B cell (primary cell): Measurements from ENCODE around the gene NGEF. TPM values are rescaled to one million over a fixed set of nuclear protein-coding genes. Genes with fewer than 3 reads are reported as not detected.
"Not testable (repeated sequence)": the region's sequence is repeated elsewhere in the genome, so short reads cannot be mapped to it uniquely, and the experiment has no call there.

Experiments used
- ATAC-seq: fragments of 200-7000 bp; cut with Tn5 transposase; one replicate; pipeline ENCODE4 v1.10.0; 2021; ENCODE audit warnings: low read depth, mild to moderate bottlenecking, moderate number of reproducible peaks, moderate library complexity
- CTCF ChIA-PET: fragments of 350-600 bp; sonication (Branson Sonifier 250); formaldehyde crosslinking; loops from one replicate; lab custom pipeline; 2021; ENCODE audit warnings: antibody characterized with exemption, inconsistent platforms; lab: Charles Lee
- POLR2A ChIA-PET: fragments of 350-600 bp; sonication (Branson Sonifier 250); formaldehyde crosslinking; loops from one replicate; lab custom pipeline; 2021; ENCODE audit warnings: antibody characterized with exemption; lab: Charles Lee
- DNase-seq: peaks from one replicate; pipeline ENCODE4 v3.0.0; 2013
- H2AFZ ChIP-seq: 2 replicates; pipeline ENCODE4 v1.6.1; 2012; ENCODE audit warnings: mild to moderate bottlenecking, low read depth, low read length; ENCODE audit not compliant: insufficient read depth, poor library complexity, severe bottlenecking
- H3K27ac ChIP-seq, 2 donors: 1 replicate in 1 of 2; 2 replicates in 1 of 2; pipeline ENCODE4 v1.5.1; 2012 to 2013; ENCODE audit warnings: low read length in 2 of 2, mild to moderate bottlenecking in 2 of 2, moderate library complexity in 1 of 2
- H3K27me3 ChIP-seq, 4 experiments: fragments of 200-600 bp in 1 of 4; sonication (generic) in 1 of 4; replicated peaks in 1 of 4; 1 replicate in 2 of 4; 2 replicates in 2 of 4; pipeline versions ENCODE4 v1.6.1 to v1.7.0; 2013 to 2016; ENCODE audit warnings: low read length in 3 of 4, mild to moderate bottlenecking in 2 of 4, mixed read lengths in 1 of 4, moderate library complexity in 1 of 4; ENCODE audit not compliant: insufficient read depth in 4 of 4, control insufficient read depth in 3 of 4; ENCODE audit errors: control extremely low read depth in 1 of 4
- H3K36me3 ChIP-seq, 2 experiments: replicated peaks in 1 of 2; 1 replicate in 1 of 2; 2 replicates in 1 of 2; pipeline versions ENCODE4 v1.6.1 to v1.7.1; 2013; ENCODE audit warnings: low read length in 1 of 2; ENCODE audit not compliant: insufficient read depth in 2 of 2, control insufficient read depth in 1 of 2; ENCODE audit errors: control extremely low read depth in 1 of 2, extremely low read depth in 1 of 2
- H3K4me1 ChIP-seq, 2 donors: fragments of 200-600 bp in 1 of 2; sonication (generic) in 1 of 2; 1 replicate in 1 of 2; 2 replicates in 1 of 2; pipeline versions ENCODE4 v1.5.1 to v1.6.1; 2013 to 2017; ENCODE audit warnings: low read length in 2 of 2; ENCODE audit not compliant: control insufficient read depth in 2 of 2, insufficient read depth in 2 of 2
- H3K4me2 ChIP-seq: replicated peaks from 2 replicates; pipeline ENCODE3; 2012; ENCODE audit warnings: mild to moderate bottlenecking, low read depth, low read length; ENCODE audit not compliant: poor library complexity, severe bottlenecking
- H3K4me3 ChIP-seq, 5 experiments: fragments of 200-600 bp in 1 of 5; sonication (generic) in 1 of 5; 1 replicate in 3 of 5; 2 replicates in 2 of 5; pipeline versions ENCODE4 v1.5.1 to v1.7.0; 2011 to 2016; ENCODE audit warnings: low read length in 4 of 5, mild to moderate bottlenecking in 4 of 5, low read depth in 2 of 5, control low read depth in 1 of 5, moderate library complexity in 1 of 5; ENCODE audit not compliant: insufficient read depth in 1 of 5; ENCODE audit errors: control extremely low read depth in 1 of 5, extremely low read depth in 1 of 5
- H3K79me2 ChIP-seq: fragments of 200-600 bp; sonication (generic); one replicate; pipeline ENCODE4 v1.6.0; 2016; ENCODE audit warnings: low read length; ENCODE audit not compliant: control insufficient read depth, insufficient read depth
- H3K9ac ChIP-seq: fragments of 200-600 bp; sonication (generic); 2 replicates; pipeline ENCODE4 v1.6.1; 2017; ENCODE audit warnings: mild to moderate bottlenecking, low read length, moderate library complexity
- H3K9me3 ChIP-seq, 3 donors: one replicate each; pipeline versions ENCODE4 v1.6.1 to v1.7.1; 2013; ENCODE audit warnings: low read length in 2 of 3; ENCODE audit not compliant: control insufficient read depth in 2 of 3, insufficient read depth in 1 of 3; ENCODE audit errors: control extremely low read depth in 1 of 3
- H4K20me1 ChIP-seq: 2 replicates; pipeline ENCODE4 v1.6.0; 2012; ENCODE audit warnings: mild to moderate bottlenecking, low read length; ENCODE audit not compliant: insufficient read depth, control insufficient read depth, poor library complexity, severe bottlenecking
- H3K27ac Mint-ChIP-seq: one replicate; pipeline ENCODE4 v1.8.0; 2021; ENCODE audit warnings: mixed read lengths
- H3K27me3 Mint-ChIP-seq: one replicate; pipeline ENCODE4 v1.8.0; 2021; ENCODE audit warnings: mixed read lengths
- H3K4me1 Mint-ChIP-seq: one replicate; pipeline ENCODE4 v1.8.0; 2021; ENCODE audit warnings: mixed read lengths
- H3K4me3 Mint-ChIP-seq: one replicate; pipeline ENCODE4 v1.8.0; 2021; ENCODE audit warnings: mixed read lengths
- H3K9me3 Mint-ChIP-seq: one replicate; pipeline ENCODE4 v1.8.0; 2022; ENCODE audit warnings: mixed read lengths; ENCODE audit not compliant: insufficient read depth
- CTCF ChIP-seq: fragments of 200-600 bp; IDR thresholded peaks from one replicate; pipeline ENCODE4 v1.8.0; 2022; ENCODE audit warnings: antibody characterized with exemption, mild to moderate bottlenecking
- EZH2 ChIP-seq: IDR thresholded peaks from 2 replicates; pipeline ENCODE4 v1.6.1; 2012; ENCODE audit warnings: borderline replicate concordance, low read depth, mild to moderate bottlenecking, moderate library complexity, low read length; ENCODE audit not compliant: insufficient read depth, poor library complexity, severe bottlenecking
- WGBS: methylation state at CpG from one replicate; pipeline ENCODE4 v1.1.5; 2013; ENCODE audit warnings: missing lambda C conversion rate; ENCODE audit not compliant: insufficient coverage; 5-methylcytosine and 5-hydroxymethylcytosine counted together
- intact Hi-C: fragments of 100-400 bp; cut with micrococcal nuclease; formaldehyde crosslinking; loops from one replicate; pipeline ENCODE4 v1.10.0; 2022
- polyA plus RNA-seq: library from polyadenylated mRNA; depleted of rRNA; stranded (reverse); fragments of >200 nt; gene quantifications from 2 replicates; pipeline ENCODE4 v1.2.3, GENCODE V29; 2012
- total RNA-seq, 2 donors: library from RNA; stranded (reverse); fragments of 120-200 nt in 1 of 2; gene quantifications; 1 replicate in 1 of 2; 2 replicates in 1 of 2; pipeline versions ENCODE4 v1.2.3 to v1.2.4, GENCODE V29; 2013 to 2022

NGEF gene
- total and polyA plus RNA-seq, 2 donors (not counting 1 experiment from before 2014, with no cell fraction given) = not detected

DNA sequence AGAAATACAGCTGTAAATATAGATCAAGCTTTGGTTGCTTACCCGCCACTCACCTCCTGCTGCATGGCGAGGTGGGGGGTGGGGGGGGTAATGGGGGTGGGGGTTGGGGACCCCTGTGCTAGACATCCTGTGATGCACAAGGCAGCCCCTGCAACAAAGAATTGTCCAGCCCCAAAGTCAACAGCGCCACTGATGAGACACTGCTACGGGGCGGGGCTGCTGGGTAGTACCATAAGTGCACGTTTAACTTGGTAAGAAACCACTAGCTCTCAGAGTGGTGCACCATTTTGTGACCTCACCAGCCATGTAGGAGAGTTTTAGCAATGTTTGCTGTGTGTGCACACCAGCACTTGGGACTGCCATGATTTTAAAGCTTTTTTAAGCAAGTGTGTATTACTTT lies 102.7 kb downstream of the NGEF start:
- no peaks in the 10 kb centered on the region for H3K36me3 ChIP-seq
- POLR2A ChIA-PET = interaction anchor here (0.7 kb wide), 1 partner anchor 39 kb away, joined by 5 read pairs; no protein-coding TSS in a partner anchor
- peaks cover 10% of the 10 kb centered on the region for H3K9me3 Mint-ChIP-seq
- DNase-seq (no peak), ATAC-seq (no peak)
- peaks cover 0 to 10% (median 1%) of the 10 kb centered on the region in 4 experiments for H3K27me3 ChIP-seq
- TF ChIP-seq EZH2 (no peak), CTCF (no peak)
- H3K4me3 Mint-ChIP-seq = no peak overlapping the region
- H3K4me3 ChIP-seq = no peak overlapping the region
- CTCF ChIA-PET = interaction anchor here (0.6 kb wide), 1 partner anchor 42 kb away, joined by 3 read pairs; no protein-coding TSS in a partner anchor
- peaks cover 5 to 9% (median 5%) of the 10 kb centered on the region in 3 donors for H3K9me3 ChIP-seq
- peaks cover 38% of the 10 kb centered on the region for H3K27me3 Mint-ChIP-seq
- H3K4me1 Mint-ChIP-seq = no peaks in the 10 kb centered on the region
- no peak overlapping the region for H2AFZ ChIP-seq
- no peaks in the 10 kb centered on the region for H4K20me1 ChIP-seq
- no peak overlapping the region for H3K27ac Mint-ChIP-seq
- H3K4me1 ChIP-seq = no peaks in the 10 kb centered on the region
- H3K4me2 ChIP-seq = no peak overlapping the region
- H3K79me2 ChIP-seq = no peaks in the 10 kb centered on the region
- intact Hi-C loops = no loop called here
- H3K27ac ChIP-seq = no peak overlapping the region
- 97% methylated on average over 4 of the region's 6 CpGs for WGBS
- no peak overlapping the region for H3K9ac ChIP-seq

- Mint-ChIP-seq H3K27me3 (peaks cover 30% of the 10 kb centered on the region), H3K4me1 (no peaks in the 10 kb centered on the region), H3K27ac (no peak overlapping the region), H3K4me3 (no peak overlapping the region), H3K9me3 (peaks cover 10% of the 10 kb centered on the region)
- WGBS = 92% methylated on average over 2 of the region's 6 CpGs
- H3K27me3 ChIP-seq = peaks cover 0 to 7% (median 0%) of the 10 kb centered on the region in 4 experiments
- H3K27ac ChIP-seq = no peak overlapping the region
- CTCF ChIA-PET = no interaction called here
- H4K20me1 ChIP-seq = no peaks in the 10 kb centered on the region
- POLR2A ChIA-PET = no interaction called here
- no peaks in the 10 kb centered on the region for H3K4me1 ChIP-seq
- no peak overlapping the region for H3K4me3 ChIP-seq
- no peaks in the 10 kb centered on the region for H3K79me2 ChIP-seq
- no peaks in the 10 kb centered on the region for H3K36me3 ChIP-seq
- ATAC-seq (no peak), DNase-seq (no peak)
- intact Hi-C loops = no loop called here
- no peak overlapping the region for H3K4me2 ChIP-seq
- peaks cover 5 to 10% (median 9%) of the 10 kb centered on the region in 3 donors for H3K9me3 ChIP-seq
- no peak overlapping the region for H2AFZ ChIP-seq
- no peak overlapping the region for H3K9ac ChIP-seq
- TF ChIP-seq CTCF (no peak), EZH2 (no peak)
These were observed 104.4 kb downstream of the NGEF start for GRCh38 chr2:232908695-232909094.

GRCh38 chr2:232907718-232908085 lies 105.4 kb downstream of the NGEF start:
- H3K4me2 ChIP-seq, H3K4me3 Mint-ChIP-seq, intact Hi-C loops, H3K9me3 ChIP-seq, H3K4me1 ChIP-seq, DNase-seq, POLR2A ChIA-PET, H3K79me2 ChIP-seq, ATAC-seq, H3K36me3 ChIP-seq, H3K9ac ChIP-seq, H3K27ac Mint-ChIP-seq, H3K27me3 ChIP-seq, H2AFZ ChIP-seq, H3K4me3 ChIP-seq, H3K4me1 Mint-ChIP-seq, H3K27ac ChIP-seq, H4K20me1 ChIP-seq: not testable (repeated sequence)
- peaks cover 10% of the 10 kb centered on the region for H3K9me3 Mint-ChIP-seq
- CTCF ChIA-PET = interaction anchor here (0.6 kb wide), 1 partner anchor 21 kb away, joined by 3 read pairs; no protein-coding TSS in a partner anchor
- H3K27me3 Mint-ChIP-seq = peaks cover 23% of the 10 kb centered on the region
- 87% methylated on average over 3 of the region's 9 CpGs for WGBS
